HEK293 (cell line): ENCODE measurements around the gene CTIF.

Source experiments
- CTCF ChIA-PET: fragments of 350-600 bp; formaldehyde crosslinking; extraction: SDS; loops from one replicate; lab custom pipeline; 2021; ENCODE audit warnings: antibody characterized with exemption; lab: Yijun Ruan, JAX
- POLR2A ChIA-PET: fragments of 300-600 bp; formaldehyde crosslinking; extraction: SDS; loops from one replicate; lab custom pipeline; 2020; ENCODE audit warnings: antibody characterized with exemption, inconsistent platforms; lab: Yijun Ruan, JAX
- H3K27ac ChIP-seq: fragments of 200-500 bp; sonication (Bioruptor generic); 2 replicates; pipeline ENCODE4 v1.5.1; 2014; ENCODE audit warnings: low read depth, low read length, control low read depth, inconsistent platforms; ENCODE audit errors: extremely low read depth
- H3K36me3 ChIP-seq, 2 experiments: fragments of 200-500 bp in 1 of 2; sonication (Bioruptor generic) in 1 of 2; 1 replicate in 1 of 2; 2 replicates in 1 of 2; pipeline ENCODE4 v1.5.1; 2014 to 2017; ENCODE audit warnings: inconsistent platforms in 2 of 2, low read length in 2 of 2; ENCODE audit not compliant: control insufficient read depth in 2 of 2, insufficient read depth in 1 of 2
- H3K4me1 ChIP-seq: fragments of 200-500 bp; sonication (Bioruptor generic); 2 replicates; pipeline ENCODE4 v1.5.1; 2014; ENCODE audit warnings: mild to moderate bottlenecking, low read length, inconsistent platforms; ENCODE audit not compliant: control insufficient read depth, insufficient read depth
- H3K4me3 ChIP-seq: 2 replicates; pipeline ENCODE4 v1.5.1; 2011; ENCODE audit warnings: low read depth, mild to moderate bottlenecking, control low read depth, low read length, moderate library complexity
- H3K9me3 ChIP-seq: fragments of 200-500 bp; sonication (Bioruptor generic); 2 replicates; pipeline ENCODE4 v1.5.1; 2014; ENCODE audit warnings: low read depth, low read length, inconsistent platforms; ENCODE audit not compliant: control insufficient read depth, insufficient read depth
- KLF7 ChIP-seq: fragments of 450-650 bp; formaldehyde crosslinking; IDR thresholded peaks from 2 replicates; pipeline ENCODE4 v1.5.1; 2016; ENCODE audit warnings: missing biosample characterization, missing genetic modification characterization, borderline replicate concordance
- KLF9 ChIP-seq: fragments of 450-650 bp; formaldehyde crosslinking; IDR thresholded peaks from 2 replicates; pipeline ENCODE4 v1.5.1; 2016; ENCODE audit warnings: missing biosample characterization, missing genetic modification characterization, low read depth
- OVOL3 ChIP-seq: fragments of 450-650 bp; formaldehyde crosslinking; IDR thresholded peaks from 2 replicates; pipeline ENCODE4 v1.5.1; 2016; ENCODE audit warnings: missing biosample characterization, missing genetic modification characterization
- YY1 ChIP-seq: fragments of 450-650 bp; formaldehyde crosslinking; IDR thresholded peaks from 2 replicates; pipeline ENCODE4 v1.5.1; 2018; ENCODE audit warnings: missing biosample characterization, missing genetic modification characterization
- ZBTB1 ChIP-seq: fragments of 450-650 bp; formaldehyde crosslinking; IDR thresholded peaks from 2 replicates; pipeline ENCODE4 v1.5.1; 2016; ENCODE audit warnings: missing biosample characterization, missing genetic modification characterization
- ZBTB11 ChIP-seq: fragments of 450-650 bp; formaldehyde crosslinking; conservative IDR thresholded peaks from 2 replicates; pipeline ENCODE4 v1.5.1; 2016; ENCODE audit warnings: low read depth, missing biosample characterization, missing genetic modification characterization
- ZIC2 ChIP-seq: fragments of 450-650 bp; formaldehyde crosslinking; IDR thresholded peaks from 2 replicates; pipeline ENCODE4 v1.5.1; 2016; ENCODE audit warnings: missing biosample characterization, missing genetic modification characterization
- ZNF18 ChIP-seq: fragments of 450-650 bp; formaldehyde crosslinking; IDR thresholded peaks from 2 replicates; pipeline ENCODE4 v1.5.1; 2016; ENCODE audit warnings: missing biosample characterization, missing genetic modification characterization
- ZNF239 ChIP-seq: fragments of 450-650 bp; formaldehyde crosslinking; IDR thresholded peaks from 2 replicates; pipeline ENCODE4 v1.5.1; 2016; ENCODE audit warnings: missing biosample characterization, missing genetic modification characterization
- ZNF311 ChIP-seq: fragments of 450-650 bp; formaldehyde crosslinking; IDR thresholded peaks from 2 replicates; pipeline ENCODE4 v1.5.1; 2017; ENCODE audit warnings: missing biosample characterization, missing genetic modification characterization, borderline replicate concordance
- ZNF394 ChIP-seq: fragments of 450-650 bp; formaldehyde crosslinking; IDR thresholded peaks from 2 replicates; pipeline ENCODE4 v1.5.1; 2016; ENCODE audit warnings: missing biosample characterization, missing genetic modification characterization, mild to moderate bottlenecking, moderate library complexity, borderline replicate concordance
- ZNF488 ChIP-seq: fragments of 450-650 bp; formaldehyde crosslinking; IDR thresholded peaks from 2 replicates; pipeline ENCODE4 v1.5.1; 2016; ENCODE audit warnings: missing biosample characterization, missing genetic modification characterization
- ZNF513 ChIP-seq: fragments of 450-650 bp; IDR thresholded peaks from 2 replicates; pipeline ENCODE4 v1.5.1; 2018; ENCODE audit warnings: missing biosample characterization, missing genetic modification characterization
- ZNF544 ChIP-seq: fragments of 450-650 bp; formaldehyde crosslinking; IDR thresholded peaks from 2 replicates; pipeline ENCODE4 v1.5.0; 2017; ENCODE audit warnings: missing biosample characterization, missing genetic modification characterization
- ZNF580 ChIP-seq: fragments of 450-650 bp; formaldehyde crosslinking; IDR thresholded peaks from 2 replicates; pipeline ENCODE4 v1.5.1; 2016; ENCODE audit warnings: missing biosample characterization, missing genetic modification characterization
- ZNF621 ChIP-seq: fragments of 450-650 bp; formaldehyde crosslinking; IDR thresholded peaks from 2 replicates; pipeline ENCODE4 v1.5.1; 2017; ENCODE audit warnings: missing biosample characterization, missing genetic modification characterization
- ZNF624 ChIP-seq: fragments of 450-650 bp; formaldehyde crosslinking; IDR thresholded peaks from 2 replicates; pipeline ENCODE4 v1.5.1; 2017; ENCODE audit warnings: missing biosample characterization, missing genetic modification characterization
- ZNF645 ChIP-seq: fragments of 450-650 bp; formaldehyde crosslinking; IDR thresholded peaks from 2 replicates; pipeline ENCODE4; 2016; ENCODE audit warnings: missing biosample characterization, missing genetic modification characterization
- ZNF707 ChIP-seq: fragments of 450-650 bp; formaldehyde crosslinking; IDR thresholded peaks from 2 replicates; pipeline ENCODE4 v1.5.1; 2016; ENCODE audit warnings: missing biosample characterization, missing genetic modification characterization
- ZNF76 ChIP-seq: fragments of 450-650 bp; formaldehyde crosslinking; IDR thresholded peaks from 2 replicates; pipeline ENCODE4; 2016; ENCODE audit warnings: low read depth, missing biosample characterization, missing genetic modification characterization, borderline replicate concordance
- ZNF792 ChIP-seq: fragments of 450-650 bp; formaldehyde crosslinking; IDR thresholded peaks from 2 replicates; pipeline ENCODE4 v1.5.1; 2016; ENCODE audit warnings: missing biosample characterization, missing genetic modification characterization
- ZXDB ChIP-seq: fragments of 450-650 bp; formaldehyde crosslinking; IDR thresholded peaks from 2 replicates; pipeline ENCODE4 v1.5.1; 2016; ENCODE audit warnings: missing biosample characterization, missing genetic modification characterization

Gene CTIF

GRCh38 chr18:48884771-48885170, 345.9 kb downstream of the CTIF start:
- Histone ChIP-seq H3K27ac (no peak overlapping the region), H3K36me3 (no peaks in the 10 kb centered on the region), H3K4me1 (no peaks in the 10 kb centered on the region), H3K4me3 (no peak overlapping the region), H3K9me3 (no peaks in the 10 kb centered on the region)
- TF ChIP-seq ZBTB11 (tag by site-specific recombination): no peak
- no peak for TF ChIP-seq ZNF513 (tag by site-specific recombination)
- no peak for TF ChIP-seq ZNF621
- TF ChIP-seq YY1 (tag by site-specific recombination): no peak
- TF ChIP-seq ZNF707: no peak
- POLR2A ChIA-PET: no interaction called here
- CTCF ChIA-PET: interaction anchor here (0.7 kb wide), 1 partner anchor 13 kb away, joined by 3 read pairs; no protein-coding TSS in a partner anchor

- H3K27ac ChIP-seq: no peak overlapping the region
- ChIA-PET CTCF (interaction anchor here (0.6 kb wide), 1 partner anchor 47 kb away, joined by 3 read pairs; no protein-coding TSS in a partner anchor), POLR2A (no interaction called here)
Observed at GRCh38 chr18:48885266-48885923, 346.6 kb downstream of the CTIF start.

GRCh38 chr18:48885924-48886400, 347.1 kb downstream of the CTIF start:
- Histone ChIP-seq H3K4me3 (no peak overlapping the region), H3K4me1 (no peaks in the 10 kb centered on the region), H3K9me3 (no peaks in the 10 kb centered on the region), H3K27ac (no peak overlapping the region), H3K36me3 (no peaks in the 10 kb centered on the region)
- ChIA-PET CTCF (interaction anchor here (0.6 kb wide), 1 partner anchor 46 kb away, joined by 3 read pairs; no protein-coding TSS in a partner anchor), POLR2A (interaction anchor here (0.6 kb wide), 1 partner anchor 264 kb away, joined by 3 read pairs; no protein-coding TSS in a partner anchor)
- TF ChIP-seq ZNF239 (tag by site-specific recombination) (no peak), ZNF76 (tag by site-specific recombination) (no peak), ZNF311 (tag by site-specific recombination) (no peak), ZNF488 (tag by site-specific recombination) (no peak), ZBTB11 (tag by site-specific recombination) (no peak), ZNF645 (no peak), ZNF18 (tag by site-specific recombination) (no peak), ZNF792 (tag by site-specific recombination) (no peak), ZIC2 (tag by site-specific recombination) (no peak)

More at GRCh38 chr18:48885266-48885923, 346.6 kb downstream of the CTIF start:
- Histone ChIP-seq H3K9me3 (no peaks in the 10 kb centered on the region), H3K4me1 (no peaks in the 10 kb centered on the region), H3K4me3 (no peak overlapping the region), H3K36me3 (no peaks in the 10 kb centered on the region)
- no peak for TF ChIP-seq ZNF544 (tag by site-specific recombination)
- TF ChIP-seq OVOL3 (tag by site-specific recombination): no peak
- TF ChIP-seq ZXDB (tag by site-specific recombination): no peak
- TF ChIP-seq ZNF580 (tag by site-specific recombination): no peak
- TF ChIP-seq ZNF394 (tag by site-specific recombination): no peak
- no peak for TF ChIP-seq KLF9 (tag by site-specific recombination)
- TF ChIP-seq KLF7 (tag by site-specific recombination): no peak
- TF ChIP-seq ZBTB1 (tag by site-specific recombination): no peak
- TF ChIP-seq ZNF624: no peak
